Measurements from ENCODE around the gene KIF13A.

DNA sequence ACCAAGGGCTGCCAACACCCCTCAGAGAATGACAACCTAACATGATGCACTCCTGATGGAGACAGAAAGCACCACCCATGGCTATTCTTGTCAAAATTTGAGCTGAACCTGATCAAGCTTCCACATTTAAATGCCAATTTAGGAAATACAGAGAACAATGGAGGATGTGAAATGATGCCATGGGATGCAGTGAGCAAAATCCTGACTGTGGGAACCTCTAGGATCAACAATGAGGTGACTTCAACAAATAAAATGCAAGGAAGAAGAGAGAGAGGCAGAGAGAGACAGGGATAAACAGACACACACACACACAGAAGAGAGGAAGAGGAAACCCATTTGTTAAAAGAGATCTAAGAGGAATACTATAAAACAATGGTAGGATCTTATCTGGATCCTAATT, 161.1 kb downstream of the KIF13A start:
- TF ChIP-seq CTCF (IDR thresholded peaks at IDR 0.05) (no peak), POLR2A (IDR thresholded peaks at IDR 0.05; ENCODE audit: low read depth) (no peak), EP300 (IDR thresholded peaks at IDR 0.05) (no peak), POLR2AphosphoS5 (IDR thresholded peaks at IDR 0.05) (no peak)
